Medulla oblongata (tissue), 1 donor: Measurements from ENCODE around the gene OBSCN.

Source experiments
- DNase-seq: peaks from one replicate; pipeline ENCODE4 v3.0.0-alpha.2; 2015; ENCODE audit errors: extremely low spot score

The OBSCN gene

DNA sequence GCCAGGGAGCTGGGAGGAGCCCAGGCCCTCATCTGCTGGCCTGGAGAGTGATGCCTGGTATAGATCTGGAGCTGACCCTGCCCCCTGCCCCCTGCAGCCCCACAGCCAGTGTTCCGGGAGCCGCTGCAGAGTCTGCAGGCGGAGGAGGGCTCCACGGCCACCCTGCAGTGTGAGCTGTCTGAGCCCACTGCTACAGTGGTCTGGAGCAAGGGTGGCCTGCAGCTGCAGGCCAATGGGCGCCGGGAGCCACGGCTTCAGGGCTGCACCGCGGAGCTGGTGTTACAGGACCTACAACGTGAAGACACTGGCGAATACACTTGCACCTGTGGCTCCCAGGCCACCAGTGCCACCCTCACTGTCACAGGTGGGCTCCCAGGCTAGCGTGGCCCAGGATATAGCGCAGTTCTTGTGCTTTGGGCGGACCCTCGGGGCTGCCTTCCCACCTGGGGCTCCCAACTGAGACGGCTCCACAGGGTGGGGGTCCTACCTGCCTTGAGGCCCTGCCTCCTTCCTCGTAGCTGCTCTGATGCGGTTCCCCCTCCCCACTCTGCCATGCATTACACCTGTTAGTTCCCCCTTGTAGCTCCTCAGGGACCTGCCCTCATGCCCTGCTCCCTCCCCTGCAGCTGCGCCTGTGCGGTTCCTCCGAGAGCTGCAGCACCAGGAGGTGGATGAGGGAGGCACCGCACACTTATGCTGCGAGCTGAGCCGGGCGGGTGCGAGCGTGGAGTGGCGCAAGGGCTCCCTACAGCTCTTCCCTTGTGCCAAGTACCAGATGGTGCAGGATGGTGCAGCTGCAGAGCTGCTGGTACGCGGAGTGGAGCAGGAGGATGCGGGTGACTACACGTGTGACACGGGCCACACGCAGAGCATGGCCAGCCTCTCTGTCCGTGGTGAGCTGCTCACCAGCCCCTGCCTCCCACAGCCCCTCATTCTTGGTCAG, 98.7 kb downstream of the OBSCN start:
- DNase-seq, result no peak

GRCh38 chr1:228307218-228308023, 99.6 kb downstream of the OBSCN start:
- no peak for DNase-seq

- no peak for DNase-seq
These were observed 100.3 kb downstream of the OBSCN start for GRCh38 chr1:228308085-228308601.

GRCh38 chr1:228308628-228309325, 100.9 kb downstream of the OBSCN start:
- DNase-seq, result no peak

DNA sequence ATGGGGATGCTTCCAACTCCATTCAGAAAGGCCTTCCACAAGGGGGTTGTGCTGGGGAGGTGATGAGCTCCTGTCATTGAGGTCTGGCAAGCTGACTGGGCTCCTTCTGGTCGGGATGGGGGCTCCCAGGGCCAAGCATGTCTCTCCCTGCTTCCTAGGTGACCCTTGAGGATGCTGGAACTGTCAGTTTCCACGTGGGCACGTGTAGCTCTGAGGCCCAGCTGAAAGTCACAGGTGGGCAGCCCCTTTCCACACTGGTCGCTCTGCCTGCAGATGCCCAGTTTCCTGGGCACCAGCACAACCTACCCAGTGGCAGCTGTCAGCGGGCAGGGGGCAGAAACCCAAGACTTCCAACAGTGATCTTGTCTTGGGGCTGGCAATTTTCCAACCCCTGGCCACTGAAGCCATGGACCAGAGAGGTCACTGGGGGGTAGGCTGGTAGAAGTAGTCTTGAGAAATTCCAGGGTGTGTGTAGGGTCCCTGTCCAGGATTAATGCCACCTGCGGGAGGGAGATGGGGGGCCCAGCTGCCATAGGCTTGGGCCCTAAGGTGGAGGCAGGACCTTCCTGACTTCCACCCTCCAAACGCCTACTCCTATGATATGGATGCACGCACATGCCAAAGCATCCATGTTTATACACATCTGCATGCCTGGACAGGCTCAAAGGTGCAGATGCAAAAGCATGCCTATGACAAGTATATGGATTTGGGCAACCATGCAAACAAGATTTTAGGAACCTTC, 101.7 kb downstream of the OBSCN start:
- no peak for DNase-seq

DNA sequence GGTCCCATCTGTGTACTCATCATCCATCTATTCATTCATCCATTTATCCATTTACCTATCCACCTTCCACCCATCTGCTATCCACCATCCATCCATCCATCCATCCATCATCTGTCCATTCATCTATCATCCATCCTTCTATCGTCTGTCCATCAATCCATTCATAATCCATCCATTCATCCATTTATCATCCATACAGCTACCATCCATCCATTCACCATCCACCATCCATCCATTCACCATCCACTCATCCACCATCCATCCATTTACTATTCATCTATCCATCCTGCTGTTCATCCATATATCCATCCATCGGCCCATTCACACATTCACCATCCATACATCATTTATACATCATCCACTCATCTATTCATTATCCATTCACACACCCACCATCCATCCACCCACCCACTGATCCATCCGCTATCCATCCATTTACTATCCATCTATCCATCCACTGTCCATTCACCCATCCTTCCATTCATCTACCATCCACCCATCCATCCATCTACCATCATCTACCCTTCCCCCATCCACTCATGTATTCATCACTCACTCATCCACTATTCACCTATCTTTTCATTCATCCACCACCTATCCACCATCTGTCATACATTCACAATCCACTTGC, 102.4 kb downstream of the OBSCN start:
- no peak for DNase-seq

DNA sequence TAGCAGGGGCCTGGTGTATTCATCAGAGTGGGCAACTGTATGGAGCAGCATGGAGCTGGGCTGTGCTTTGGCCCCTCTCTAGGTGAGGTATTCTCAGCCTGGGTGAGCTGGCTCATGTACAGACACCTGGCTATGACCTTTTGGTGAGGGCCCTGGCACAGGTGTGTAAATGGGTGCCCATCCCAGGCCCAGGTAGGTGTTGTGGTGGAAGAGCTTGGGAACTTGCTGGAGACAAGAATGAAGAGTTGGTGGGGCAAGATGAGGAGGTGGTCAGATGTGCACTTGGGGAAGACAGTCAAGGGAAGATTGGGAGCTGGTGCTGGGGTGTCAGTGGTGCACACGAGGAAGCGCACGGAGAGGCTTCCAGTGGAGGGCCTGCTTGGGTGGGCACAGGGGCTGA, 103.2 kb downstream of the OBSCN start:
- DNase-seq, result no peak

DNA sequence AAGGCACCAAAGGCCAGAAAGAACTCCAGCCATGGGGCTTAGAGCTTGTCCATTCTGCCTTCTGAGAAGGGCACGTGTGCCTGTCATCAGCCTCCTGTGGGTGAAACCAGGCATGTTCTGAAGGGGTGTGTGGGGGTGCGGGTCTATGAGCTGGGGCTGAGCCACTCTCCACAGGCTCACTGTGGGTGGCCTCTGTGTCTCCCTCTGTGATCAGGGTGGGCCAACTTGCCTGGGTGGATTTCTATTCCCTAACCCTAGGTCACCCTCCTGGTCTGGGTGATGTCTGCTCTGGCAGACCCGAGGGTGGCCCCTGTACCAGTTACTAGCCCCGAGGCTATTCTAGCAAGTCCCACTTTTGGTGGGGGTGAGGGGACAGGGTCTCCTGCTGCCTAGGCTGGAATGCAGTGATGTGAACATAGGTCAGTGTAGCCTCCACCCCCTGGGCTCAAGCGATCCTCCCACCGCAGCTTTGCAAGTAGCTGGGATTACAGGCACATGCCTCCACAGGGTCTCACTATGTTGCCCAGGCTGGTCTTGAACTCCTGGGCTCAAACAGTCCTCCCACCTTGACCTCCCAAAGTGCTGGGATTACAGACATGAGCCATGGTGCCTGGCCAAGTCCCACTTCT, 104.4 kb downstream of the OBSCN start:
- no peak for DNase-seq

DNA sequence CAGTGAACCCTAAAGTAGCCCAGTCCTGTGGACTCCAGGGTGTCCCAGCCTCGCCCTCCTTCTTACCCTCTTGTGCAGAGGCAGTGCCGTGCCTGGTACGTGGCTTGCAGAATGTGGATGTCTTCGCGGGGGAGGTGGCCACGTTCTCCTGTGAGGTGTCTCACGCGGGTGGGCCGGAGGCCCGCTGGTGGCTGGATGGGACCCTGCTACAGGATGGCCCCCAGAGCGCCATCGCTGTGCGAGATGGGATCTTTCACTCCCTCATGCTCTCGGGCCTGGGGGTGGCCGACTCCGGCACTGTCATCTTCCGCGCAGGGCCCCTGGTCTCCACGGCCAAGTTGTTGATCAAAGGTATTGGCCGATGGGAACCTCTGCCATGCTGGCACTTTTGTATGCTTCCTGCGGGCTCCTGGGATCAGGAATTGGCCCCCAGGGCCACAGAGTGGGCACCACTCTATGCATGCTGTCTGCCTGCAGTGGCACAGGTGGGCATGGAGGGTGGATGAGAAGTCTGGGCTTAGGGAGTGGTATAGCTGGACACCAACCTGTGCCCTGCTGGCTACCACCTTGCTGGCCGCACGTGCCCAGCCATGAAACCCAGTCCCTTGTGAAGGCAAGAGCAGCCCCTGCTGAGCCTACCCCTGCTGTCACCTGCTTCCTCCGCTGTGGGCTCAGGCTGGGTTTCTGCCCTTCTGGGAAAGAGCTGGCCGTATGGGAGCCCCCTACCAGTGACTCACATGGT, 105.9 kb downstream of the OBSCN start:
- no peak for DNase-seq

GRCh38 chr1:228314315-228314657, 106.4 kb downstream of the OBSCN start:
- no peak for DNase-seq

DNA sequence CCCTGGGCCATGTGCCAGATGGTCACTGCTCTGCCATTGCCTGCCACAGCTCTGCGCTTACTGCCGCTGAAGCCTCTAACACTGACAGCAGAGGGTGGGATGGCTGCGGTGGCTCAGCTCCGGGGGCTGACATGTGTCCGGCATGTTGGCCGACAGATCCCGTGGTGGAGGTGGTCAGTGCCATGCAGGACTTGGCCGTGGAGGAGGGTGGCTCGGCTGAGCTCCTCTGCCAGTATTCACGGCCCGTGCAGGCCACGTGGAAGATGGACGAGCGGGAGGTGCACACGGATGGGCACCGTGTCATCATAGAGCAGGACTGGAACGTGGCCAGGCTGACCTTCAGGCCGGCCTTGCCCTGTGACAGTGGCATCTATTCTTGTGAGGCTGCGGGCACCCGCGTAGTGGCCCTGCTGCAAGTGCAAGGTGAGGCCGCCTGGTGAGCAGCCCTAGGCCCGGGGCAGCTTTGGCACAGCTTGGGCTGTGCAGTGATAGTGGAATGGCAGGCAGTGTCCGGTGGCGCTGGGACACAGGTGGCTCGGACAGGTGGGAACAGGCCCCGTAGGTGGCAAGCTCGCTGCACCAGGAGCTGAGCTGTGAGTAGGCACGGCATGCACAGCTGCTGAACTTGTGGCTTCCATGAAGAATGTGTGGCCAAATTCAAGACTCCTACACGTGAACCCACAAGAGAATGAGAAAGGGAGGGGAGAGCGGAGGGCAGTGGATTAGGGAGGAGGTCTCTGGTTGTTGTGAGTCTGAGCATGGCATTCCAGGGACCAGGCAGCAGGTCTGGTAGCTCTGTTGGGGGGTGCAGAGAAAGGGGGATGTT, 107.0 kb downstream of the OBSCN start:
- DNase-seq, result no peak

- no peak for DNase-seq
These were observed 107.7 kb downstream of the OBSCN start for GRCh38 chr1:228315484-228315944.

DNA sequence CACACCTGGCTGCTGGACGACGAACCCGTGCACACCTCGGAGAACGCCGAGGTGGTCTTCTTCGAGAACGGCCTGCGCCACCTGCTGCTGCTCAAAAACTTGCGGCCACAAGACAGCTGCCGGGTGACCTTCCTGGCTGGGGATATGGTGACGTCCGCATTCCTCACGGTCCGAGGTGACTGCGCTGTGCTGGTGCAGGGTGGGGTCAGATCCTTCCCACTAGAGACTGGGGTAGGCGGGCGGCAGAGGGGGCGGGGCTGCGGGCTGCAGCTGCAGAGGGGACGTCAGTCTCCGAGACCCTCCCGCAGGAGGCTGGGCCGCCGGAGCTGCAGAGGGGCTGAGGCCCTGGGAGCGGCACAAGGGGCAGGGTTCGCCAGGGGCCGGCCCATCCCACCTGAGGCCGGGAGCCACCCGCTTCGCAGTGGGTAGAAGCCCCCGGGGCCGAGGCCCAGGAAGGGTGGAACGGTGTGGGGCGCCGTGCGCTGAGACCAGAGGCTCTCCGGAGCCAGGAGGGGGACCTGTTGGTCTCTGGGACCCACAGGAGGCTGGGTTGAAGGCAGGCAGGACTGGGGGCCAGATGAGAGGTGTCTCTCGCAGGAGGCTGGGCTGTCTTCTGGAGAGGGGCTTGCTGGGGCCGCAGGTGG, 108.2 kb downstream of the OBSCN start:
- no peak for DNase-seq

- DNase-seq, result no peak
These were observed 108.9 kb downstream of the OBSCN start for GRCh38 chr1:228316589-228317387.

- DNase-seq, result no peak
These were observed 109.6 kb downstream of the OBSCN start for GRCh38 chr1:228317411-228317828.

DNA sequence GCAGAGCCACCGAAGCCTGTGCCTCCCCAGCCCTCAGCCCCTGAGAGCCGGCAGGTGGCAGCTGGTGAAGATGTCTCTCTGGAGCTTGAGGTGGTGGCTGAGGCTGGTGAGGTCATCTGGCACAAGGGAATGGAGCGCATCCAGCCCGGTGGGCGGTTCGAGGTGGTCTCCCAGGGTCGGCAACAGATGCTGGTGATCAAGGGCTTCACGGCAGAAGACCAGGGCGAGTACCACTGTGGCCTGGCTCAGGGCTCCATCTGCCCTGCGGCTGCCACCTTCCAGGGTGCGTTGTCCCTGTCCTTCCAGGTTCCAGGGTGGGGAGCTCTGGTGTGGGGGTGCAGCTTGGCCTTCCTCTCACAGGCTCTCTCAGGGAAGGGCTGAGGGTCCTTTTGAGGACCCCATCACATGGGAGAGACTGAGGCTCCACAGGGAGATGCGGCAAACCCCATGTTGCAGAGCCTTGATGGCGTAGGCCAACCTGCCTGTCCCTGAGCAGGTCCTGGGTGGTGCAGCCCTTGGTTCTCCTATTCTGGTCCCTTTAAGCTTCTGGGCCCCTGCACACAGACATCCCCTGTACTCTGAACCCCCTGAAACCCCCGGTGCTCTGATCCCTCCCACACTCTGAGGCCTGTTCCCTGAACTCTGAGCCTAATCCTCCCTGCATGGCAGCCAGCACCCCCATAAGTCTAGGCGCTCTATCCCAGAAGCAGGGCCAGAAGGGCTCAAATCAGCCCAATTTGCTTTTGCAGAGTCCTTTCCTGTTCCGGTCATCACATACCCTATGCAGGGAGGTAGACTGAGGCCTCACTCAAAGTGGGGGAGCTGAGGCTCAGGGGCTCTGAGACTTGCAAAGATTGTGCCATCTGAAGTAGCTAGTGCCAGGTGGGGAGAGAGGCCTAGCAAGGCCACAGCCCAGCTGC, 110.3 kb downstream of the OBSCN start:
- no peak for DNase-seq
